ENCODE measurements around the gene ADCY10. TPM values are rescaled to one million over a fixed set of nuclear protein-coding genes. Genes with fewer than 3 reads are reported as not detected.

ADCY10 gene
- total RNA-seq, 1 experiment from 2014 or later, result 0.20 TPM

DNA sequence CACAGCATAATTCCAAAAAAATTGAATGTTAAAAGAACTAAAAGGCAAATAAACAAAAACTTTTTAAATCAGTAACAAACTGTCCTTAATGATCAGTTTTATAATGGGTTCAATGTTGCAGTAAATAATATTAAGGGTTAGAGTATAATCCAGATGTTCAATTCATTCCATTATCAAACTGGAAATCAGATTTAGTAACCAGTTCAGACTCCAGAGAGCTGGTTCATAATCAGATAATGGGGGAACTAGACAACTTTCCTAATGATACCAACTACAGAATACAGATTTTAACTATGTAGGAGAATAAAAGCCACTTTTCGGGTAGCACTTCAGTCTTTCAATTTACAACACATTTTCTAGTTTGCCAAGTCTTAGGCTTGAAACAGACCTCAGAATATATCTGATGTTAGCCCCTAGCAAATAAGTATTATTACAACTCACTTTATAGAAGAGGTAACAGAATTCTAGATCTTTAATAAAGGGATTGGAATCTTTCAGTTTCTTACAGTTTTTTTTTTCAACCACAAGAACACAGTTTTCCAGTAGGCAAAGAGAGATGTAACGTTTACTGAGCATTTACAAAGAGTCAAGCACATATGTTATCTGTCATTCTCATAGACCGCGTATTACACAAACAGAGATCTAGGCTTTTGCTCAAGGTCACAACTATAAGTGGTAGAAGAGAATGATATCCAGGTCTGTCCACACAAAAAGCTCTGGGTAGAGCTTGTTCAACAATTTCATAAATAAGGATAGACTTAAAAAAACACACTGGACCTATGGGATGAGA is 20.7 kb upstream of the ADCY10 start:
- no peak overlapping the region for H2BK20ac ChIP-seq (ENCODE audit: low read depth, low read length, poor library complexity, severe bottlenecking)
- no peak overlapping the region for H3T11ph ChIP-seq (ENCODE audit: low read length)
- H2BK12ac ChIP-seq (ENCODE audit: insufficient read length, low read depth, low read length), result no peak overlapping the region
- no peaks in the 10 kb centered on the region for H3K27me3 Mint-ChIP-seq (ENCODE audit: low read depth)
- DNase-seq, result no peak
- H3K36me3 Mint-ChIP-seq (ENCODE audit: insufficient read depth in 1 of 3, low read depth in 3 of 3), result no peaks in the 10 kb centered on the region; a peak in 1 of 7 replicates
- no CpG with 5 or more reads among the region's 4 CpGs for WGBS (ENCODE audit: extremely low coverage, insufficient read length, low lambda C conversion rate)
- H3K27me3 ChIP-seq (ENCODE audit: insufficient read depth, low read length), result no peaks in the 10 kb centered on the region
- H3K4ac ChIP-seq (ENCODE audit: low read depth, low read length), result no peak overlapping the region
- no peak overlapping the region for H3K14ac ChIP-seq (ENCODE audit: insufficient read depth, low read length)
- H4K5ac ChIP-seq (ENCODE audit: insufficient read length, low read depth, low read length), result no peak overlapping the region
- TF ChIP-seq CTCF (conservative IDR thresholded peaks at IDR 0.05), result no peak
- peak overlapping the region in 1 of 3 experiments; percentile 87; a peak in 2 of 7 replicates for H3K27ac Mint-ChIP-seq
- no peak overlapping the region for H2AK5ac ChIP-seq (ENCODE audit: insufficient read length, low read length)
- peak overlapping the region; percentile 87 for H3K4me2 ChIP-seq (ENCODE audit: insufficient read depth, insufficient read length, low read length)
- no peaks in the 10 kb centered on the region for H3K79me1 ChIP-seq (ENCODE audit: insufficient read depth, low read depth, low read length, poor library complexity, severe bottlenecking)
- 0 out of 2 replicates have a peak, but pooled peaks cover 3% of the 10 kb centered on the region for H3K4me1 ChIP-seq (ENCODE audit: insufficient read depth, low read length)
- H3K23ac ChIP-seq (ENCODE audit: insufficient read length, low read depth, low read length), result no peak overlapping the region
- no peak overlapping the region for H4K91ac ChIP-seq (ENCODE audit: insufficient read length, low read depth, low read length)
- H3K9me3 Mint-ChIP-seq, result peaks cover 0 to 3% of the 10 kb centered on the region in 2 experiments; a peak in 1 of 5 replicates
- no peak overlapping the region for H3K27ac ChIP-seq (ENCODE audit: insufficient read length, low read depth, low read length)
- no peaks in the 10 kb centered on the region for H4K20me1 ChIP-seq (ENCODE audit: control insufficient read depth, insufficient read depth, insufficient read length)
- no peaks in the 10 kb centered on the region for H3K9me3 ChIP-seq (ENCODE audit: control insufficient read depth, low read depth, low read length)
- peaks cover 5% of the 10 kb centered on the region; the same call in 1 of the 2 replicates for H3K79me2 ChIP-seq (ENCODE audit: insufficient read depth, low read length)
- H2BK15ac ChIP-seq (ENCODE audit: low read depth, low read length), result no peak overlapping the region
- peak overlapping the region; percentile 88 to 97 for H3K4me3 Mint-ChIP-seq
- no peak overlapping the region for H2BK120ac ChIP-seq (ENCODE audit: low read depth, low read length, poor library complexity, severe bottlenecking)
- H2AFZ ChIP-seq (ENCODE audit: low read length), result no peak overlapping the region
- H2BK5ac ChIP-seq (ENCODE audit: insufficient read length, low read length), result no peak overlapping the region
- no peak overlapping the region for H4K8ac ChIP-seq (replicated peaks; ENCODE audit: insufficient read length, low read depth, low read length)
- H3K4me1 Mint-ChIP-seq, result peaks cover 19 to 22% of the 10 kb centered on the region in 2 experiments
- H3K56ac ChIP-seq (ENCODE audit: insufficient read length, low read depth, low read length), result no peak overlapping the region
- H3K23me2 ChIP-seq (ENCODE audit: insufficient read length, low read depth, low read length, poor library complexity, severe bottlenecking), result peaks cover 11% of the 10 kb centered on the region
- peak overlapping the region; percentile 75 for H3K9ac ChIP-seq (ENCODE audit: extremely low read depth, insufficient read length, low read length)
- no peak overlapping the region for H3K18ac ChIP-seq (ENCODE audit: insufficient read length, low read depth, low read length)

Measured in H9 (cell line).